BLaER1 (cell line): Measurements from ENCODE around the gene RFX2.

Source experiments
- H3K27ac ChIP-seq: shearing (Covaris generic); formaldehyde crosslinking; 2 replicates; pipeline ENCODE4 v1.8.1; 2022
- H3K27me3 ChIP-seq: shearing (Covaris generic); formaldehyde crosslinking; 2 replicates; pipeline ENCODE4 v1.8.1; 2022
- H3K36me3 ChIP-seq: shearing (Covaris generic); formaldehyde crosslinking; 2 replicates; pipeline ENCODE4 v1.8.1; 2022
- H3K4me1 ChIP-seq: shearing (Covaris generic); formaldehyde crosslinking; 2 replicates; pipeline ENCODE4 v1.8.1; 2022
- H3K4me2 ChIP-seq: shearing (Covaris generic); formaldehyde crosslinking; 2 replicates; pipeline ENCODE4 v1.8.1; 2022
- H3K4me3 ChIP-seq: shearing (Covaris generic); formaldehyde crosslinking; 2 replicates; pipeline ENCODE4 v1.8.1; 2022
- H3K9ac ChIP-seq: shearing (Covaris generic); formaldehyde crosslinking; 2 replicates; pipeline ENCODE4 v1.8.1; 2022
- H3K9me3 ChIP-seq: shearing (Covaris generic); formaldehyde crosslinking; 2 replicates; pipeline ENCODE4 v1.8.1; 2022
- H4K20me1 ChIP-seq: shearing (Covaris generic); formaldehyde crosslinking; 2 replicates; pipeline ENCODE4 v1.8.1; 2022
- Cebpa-rat ChIP-seq: shearing (Covaris generic); IDR thresholded peaks from 2 replicates; pipeline ENCODE4 v1.8.1; 2022

Gene RFX2

GRCh38 chr19:5976768-5977167 lies 133.5 kb downstream of the RFX2 start:
- peaks cover 71% of the 10 kb centered on the region for H3K4me1 ChIP-seq
- H3K9ac ChIP-seq, result peak overlapping the region; percentile 98
- H3K9me3 ChIP-seq, result no peaks in the 10 kb centered on the region
- peak overlapping the region; percentile 100 for H3K4me3 ChIP-seq
- H4K20me1 ChIP-seq, result peaks cover 60% of the 10 kb centered on the region
- H3K27me3 ChIP-seq, result no peaks in the 10 kb centered on the region
- H3K36me3 ChIP-seq, result peaks cover 51% of the 10 kb centered on the region
- TF ChIP-seq Cebpa-rat, result no peak
- H3K4me2 ChIP-seq, result peak overlapping the region; percentile 99
- H3K27ac ChIP-seq, result peak overlapping the region; percentile 96; the same call in 1 of the 2 replicates

DNA sequence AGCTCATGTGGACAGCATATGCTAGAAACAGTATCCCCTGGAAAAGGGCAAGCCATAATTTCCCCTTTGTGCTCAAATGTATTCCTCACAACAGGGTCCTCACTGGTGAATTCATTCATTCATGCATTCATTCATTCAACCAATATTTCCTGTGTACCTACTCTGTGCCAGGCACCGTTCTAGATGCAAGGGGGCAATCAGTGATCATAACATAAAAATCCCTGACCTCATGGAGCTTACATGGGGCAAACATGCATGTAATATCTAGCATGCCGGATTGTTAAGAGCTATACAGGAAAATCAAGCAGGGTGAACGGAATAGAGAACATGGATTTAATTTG lies 134.9 kb downstream of the RFX2 start:
- peaks cover 53% of the 10 kb centered on the region for H3K36me3 ChIP-seq
- no peaks in the 10 kb centered on the region for H3K27me3 ChIP-seq
- peak overlapping the region; percentile 40; the same call in 1 of the 2 replicates for H3K9ac ChIP-seq
- no peaks in the 10 kb centered on the region for H3K9me3 ChIP-seq
- no peak overlapping the region for H3K4me3 ChIP-seq
- peaks cover 74% of the 10 kb centered on the region for H4K20me1 ChIP-seq
- H3K4me1 ChIP-seq, result peaks cover 83% of the 10 kb centered on the region
- no peak for TF ChIP-seq Cebpa-rat
- H3K27ac ChIP-seq, result no peak overlapping the region
- peak overlapping the region; percentile 99 for H3K4me2 ChIP-seq

DNA sequence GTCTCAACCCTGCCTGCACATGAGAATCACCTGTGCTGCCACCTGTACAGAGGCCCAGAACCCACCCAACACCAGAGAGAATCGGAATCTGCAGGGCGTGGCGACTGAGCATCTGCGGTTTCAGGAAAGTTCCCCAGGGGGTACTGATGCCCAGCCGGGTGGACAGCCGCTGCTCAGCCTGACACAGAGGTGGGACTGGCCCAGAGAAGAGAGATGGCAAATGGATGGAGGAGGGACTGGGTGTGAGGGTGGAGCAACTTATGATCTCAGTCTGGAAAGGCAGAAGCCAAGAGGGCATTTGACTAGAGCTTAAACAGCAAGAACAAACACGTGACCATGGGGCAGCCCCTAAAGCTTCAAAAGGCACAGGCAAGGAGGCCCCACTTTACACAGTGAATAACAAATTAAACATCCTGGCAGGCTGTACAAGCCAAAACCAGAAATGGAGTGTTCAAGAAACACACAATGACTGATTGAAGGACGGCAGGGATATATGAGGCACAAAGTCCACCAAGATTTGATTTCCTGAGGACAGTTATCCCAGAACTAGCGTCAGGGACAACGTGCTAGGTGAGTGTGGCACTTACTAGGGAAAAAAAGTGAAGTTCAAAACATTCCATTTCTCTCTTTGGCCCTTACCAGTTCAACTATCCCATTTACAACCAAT lies 135.4 kb downstream of the RFX2 start:
- Histone ChIP-seq H3K4me2 (peak overlapping the region; percentile 99), H3K4me1 (peaks cover 83% of the 10 kb centered on the region), H3K9me3 (no peaks in the 10 kb centered on the region), H3K4me3 (no peak overlapping the region), H4K20me1 (peaks cover 79% of the 10 kb centered on the region), H3K27ac (no peak overlapping the region), H3K36me3 (peaks cover 53% of the 10 kb centered on the region), H3K27me3 (no peaks in the 10 kb centered on the region), H3K9ac (peak overlapping the region; percentile 40)
- TF ChIP-seq Cebpa-rat, result no peak

GRCh38 chr19:5973867-5974635 lies 136.2 kb downstream of the RFX2 start:
- Histone ChIP-seq H3K9ac (no peak overlapping the region; the same call in 1 of the 2 replicates), H3K27ac (no peak overlapping the region), H3K4me1 (peaks cover 83% of the 10 kb centered on the region), H3K27me3 (no peaks in the 10 kb centered on the region), H3K4me2 (peak overlapping the region; percentile 99), H3K36me3 (peaks cover 58% of the 10 kb centered on the region), H4K20me1 (peaks cover 87% of the 10 kb centered on the region), H3K9me3 (no peaks in the 10 kb centered on the region), H3K4me3 (no peak overlapping the region)
- TF ChIP-seq Cebpa-rat, result no peak

DNA sequence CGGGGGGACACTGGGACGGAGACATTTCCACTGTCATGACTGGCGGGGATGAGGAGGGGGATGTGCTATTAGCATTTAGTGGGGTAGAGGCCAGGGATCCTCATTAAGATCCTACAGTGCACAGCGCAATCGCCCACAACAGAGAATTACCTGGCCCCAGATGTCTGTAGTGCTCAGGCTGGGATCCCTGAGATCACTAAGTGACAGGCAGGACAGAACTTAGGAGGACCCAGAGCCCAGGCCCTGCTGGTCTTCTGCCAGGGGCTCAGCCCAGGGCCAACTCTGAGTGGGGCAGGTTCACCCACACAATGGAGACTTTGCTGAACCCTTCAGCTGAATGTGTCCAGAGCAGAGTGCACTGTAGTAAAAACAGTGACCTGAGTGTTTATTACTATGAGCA lies 136.9 kb downstream of the RFX2 start:
- Histone ChIP-seq H3K36me3 (peaks cover 58% of the 10 kb centered on the region), H3K4me1 (peaks cover 85% of the 10 kb centered on the region), H3K9ac (no peak overlapping the region), H3K27me3 (no peaks in the 10 kb centered on the region), H3K9me3 (no peaks in the 10 kb centered on the region), H3K27ac (no peak overlapping the region), H3K4me3 (no peak overlapping the region), H4K20me1 (peaks cover 93% of the 10 kb centered on the region), H3K4me2 (no peak overlapping the region)
- TF ChIP-seq Cebpa-rat, result no peak

DNA sequence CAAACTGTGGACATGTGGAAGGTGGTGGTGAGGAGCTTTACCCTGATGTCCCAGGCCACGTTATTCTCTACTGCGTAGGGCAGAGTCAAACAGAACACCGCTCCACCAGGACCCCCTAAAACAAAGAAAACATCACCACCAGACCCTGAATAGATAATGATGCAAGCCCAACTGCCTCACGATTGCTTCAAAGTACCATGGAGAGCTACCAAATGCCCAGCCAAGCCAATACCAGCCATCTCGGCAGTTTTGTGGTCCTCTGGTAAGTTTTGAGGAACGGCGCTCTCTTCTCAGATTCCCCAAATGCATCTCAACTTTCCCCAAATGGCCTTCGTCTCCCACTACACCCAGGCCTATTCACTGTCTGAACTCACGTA lies 138.0 kb downstream of the RFX2 start:
- Histone ChIP-seq H3K27me3 (no peaks in the 10 kb centered on the region), H3K4me3 (no peak overlapping the region), H3K4me2 (peak overlapping the region; percentile 0; the same call in 1 of the 2 replicates), H3K27ac (no peak overlapping the region), H3K4me1 (peaks cover 95% of the 10 kb centered on the region), H3K36me3 (peaks cover 60% of the 10 kb centered on the region), H4K20me1 (peaks cover 100% of the 10 kb centered on the region), H3K9ac (no peak overlapping the region), H3K9me3 (no peaks in the 10 kb centered on the region)
- TF ChIP-seq Cebpa-rat, result no peak

DNA sequence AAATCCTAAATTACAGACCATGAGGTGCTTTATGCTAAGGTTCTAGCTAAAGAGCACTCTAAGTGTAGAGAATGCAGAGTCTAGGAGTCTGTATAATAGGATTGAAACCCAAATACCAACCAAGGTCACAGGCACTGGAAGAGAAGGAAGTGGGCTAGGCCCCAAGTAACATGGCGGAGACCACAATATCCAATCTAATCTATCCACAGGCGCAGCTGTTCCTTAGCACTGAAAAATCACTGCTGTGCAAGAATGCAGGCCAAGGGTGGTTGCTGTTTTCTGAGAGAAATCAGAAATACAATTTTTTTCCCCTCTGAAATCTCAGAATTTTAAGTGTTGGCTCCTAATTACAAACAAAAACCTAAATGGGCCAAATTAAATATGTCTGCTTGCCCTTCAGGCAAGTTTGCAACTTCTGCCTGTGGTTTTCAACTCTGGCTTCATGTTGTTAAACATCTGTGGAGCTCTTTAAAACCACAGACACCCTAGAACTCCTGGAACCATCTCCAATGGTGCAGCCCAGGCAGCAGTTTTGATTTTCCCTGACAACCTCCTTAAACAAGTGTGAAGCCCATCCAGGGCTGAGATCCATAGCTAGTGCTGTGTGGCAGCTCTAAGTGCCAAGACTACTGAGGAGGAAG lies 138.5 kb downstream of the RFX2 start:
- Histone ChIP-seq H3K4me1 (peaks cover 97% of the 10 kb centered on the region), H3K9me3 (no peaks in the 10 kb centered on the region), H3K4me3 (no peak overlapping the region), H4K20me1 (peaks cover 100% of the 10 kb centered on the region), H3K9ac (no peak overlapping the region), H3K4me2 (peak overlapping the region; percentile 0; the same call in 1 of the 2 replicates), H3K27ac (no peak overlapping the region), H3K36me3 (peaks cover 65% of the 10 kb centered on the region), H3K27me3 (no peaks in the 10 kb centered on the region)
- TF ChIP-seq Cebpa-rat, result no peak

DNA sequence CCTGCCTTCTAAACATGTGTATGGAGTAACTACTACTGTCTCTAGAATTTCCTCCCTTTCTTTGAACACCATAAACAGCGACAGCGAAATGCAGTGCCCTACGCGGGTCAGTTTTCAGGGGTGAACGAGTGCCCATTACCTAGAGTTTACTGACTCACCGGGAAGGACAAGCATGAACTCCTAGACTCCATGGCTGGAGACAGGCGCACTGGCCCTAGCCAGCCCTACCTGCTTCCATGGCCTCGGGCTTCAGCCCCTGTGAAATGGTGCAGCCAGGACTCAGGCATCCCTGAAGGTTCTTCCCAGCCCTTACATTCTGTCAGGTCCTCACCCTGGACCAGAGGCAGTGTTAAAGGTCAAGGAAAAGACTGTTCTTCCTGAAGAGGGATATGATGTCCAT lies 140.8 kb downstream of the RFX2 start:
- Histone ChIP-seq H3K9me3 (no peaks in the 10 kb centered on the region), H3K4me3 (no peak overlapping the region), H3K36me3 (peaks cover 65% of the 10 kb centered on the region), H3K27ac (peak overlapping the region; percentile 61; the same call in 1 of the 2 replicates), H3K9ac (peak overlapping the region; percentile 64; the same call in 1 of the 2 replicates), H3K4me1 (peaks cover 97% of the 10 kb centered on the region), H4K20me1 (peaks cover 99% of the 10 kb centered on the region), H3K27me3 (no peaks in the 10 kb centered on the region), H3K4me2 (peak overlapping the region; percentile 84)
- TF ChIP-seq Cebpa-rat, result no peak

DNA sequence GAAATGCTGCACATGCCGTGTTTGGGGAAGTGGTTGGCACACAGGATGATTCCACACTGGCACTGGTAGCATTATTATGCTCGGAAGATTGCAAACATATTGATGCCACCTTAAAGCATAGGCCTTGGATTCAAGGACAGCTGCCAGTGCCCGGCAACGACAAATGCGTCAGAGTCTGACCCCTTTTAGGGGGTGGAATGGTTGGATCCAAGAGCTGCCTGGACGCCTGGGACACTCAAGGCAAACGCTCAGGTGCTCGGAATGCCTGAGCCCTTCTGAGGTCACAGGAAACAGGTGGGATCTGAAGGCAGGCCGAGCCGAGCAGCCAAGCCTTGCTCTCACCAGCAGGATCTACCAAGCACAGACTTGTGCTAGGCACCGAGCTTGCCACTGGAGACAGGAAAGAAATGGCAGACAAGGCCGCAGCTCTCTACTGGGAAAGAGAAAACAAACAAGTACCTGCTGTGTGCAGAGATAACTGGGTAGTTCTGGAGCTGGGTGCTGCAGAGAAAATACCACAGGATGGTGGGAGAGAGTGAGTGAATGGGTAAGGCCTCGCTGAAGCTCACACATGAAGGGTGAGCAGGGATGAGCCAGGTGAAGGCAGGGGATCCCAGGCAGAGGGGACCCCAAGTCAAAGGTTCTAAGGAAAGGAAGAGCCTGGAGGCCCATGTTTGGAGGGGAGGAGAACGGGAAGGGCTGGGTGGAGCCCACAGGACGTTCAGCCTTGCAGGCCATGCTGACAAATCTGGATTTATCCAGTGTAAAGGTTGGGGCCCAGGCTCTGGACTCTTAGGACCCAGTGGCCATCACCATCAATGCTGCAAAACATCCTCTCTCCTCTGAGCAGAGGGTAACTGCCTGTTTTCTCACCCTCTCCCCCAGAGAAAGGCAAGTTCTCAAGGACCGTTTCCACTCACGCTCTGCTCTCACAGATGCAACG lies 141.6 kb downstream of the RFX2 start:
- no peaks in the 10 kb centered on the region for H3K27me3 ChIP-seq
- no peak for TF ChIP-seq Cebpa-rat
- peaks cover 65% of the 10 kb centered on the region for H3K36me3 ChIP-seq
- peak overlapping the region; percentile 32; the same call in 1 of the 2 replicates for H3K4me3 ChIP-seq
- peak overlapping the region; percentile 64 for H3K9ac ChIP-seq
- H3K9me3 ChIP-seq, result no peaks in the 10 kb centered on the region
- peaks cover 99% of the 10 kb centered on the region for H4K20me1 ChIP-seq
- peaks cover 97% of the 10 kb centered on the region for H3K4me1 ChIP-seq
- H3K4me2 ChIP-seq, result peak overlapping the region; percentile 84
- peak overlapping the region; percentile 61 for H3K27ac ChIP-seq
